Embryonic facial prominence (tissue), 1 donor: ENCODE results near the gene WBP1.
A peak's percentile ranks its signal among the peaks of the same experiment; 100 is the strongest.
"Not testable (repeated sequence)": the region's sequence is repeated elsewhere in the genome, so short reads cannot be mapped to it uniquely, and the experiment has no call there.

ENCODE experiments used
- DNase-seq: peaks from one replicate; pipeline ENCODE4 v3.0.0-alpha.2; 2016; ENCODE audit errors: extremely low spot score

The WBP1 gene

GRCh38 chr2:74427551-74427950, 30.7 kb upstream of the WBP1 start:
- DNase-seq = no peak

- no peak for DNase-seq
Observed at GRCh38 chr2:74428675-74429074, 29.6 kb upstream of the WBP1 start.

GRCh38 chr2:74429487-74430451, 28.5 kb upstream of the WBP1 start:
- DNase-seq = no peak

GRCh38 chr2:74430502-74430901, 27.7 kb upstream of the WBP1 start:
- no peak for DNase-seq

GRCh38 chr2:74436111-74436805, 22.0 kb upstream of the WBP1 start:
- no peak for DNase-seq

GRCh38 chr2:74436848-74437695, 21.2 kb upstream of the WBP1 start:
- no peak for DNase-seq

GRCh38 chr2:74438248-74438647, 20.0 kb upstream of the WBP1 start:
- no peak for DNase-seq

- DNase-seq = no peak
Observed at GRCh38 chr2:74439373-74439772, 18.9 kb upstream of the WBP1 start.

- no peak for DNase-seq
Observed at GRCh38 chr2:74439803-74440377, 18.3 kb upstream of the WBP1 start.

GRCh38 chr2:74440378-74441169, 17.7 kb upstream of the WBP1 start:
- DNase-seq = peak; percentile 86

- no peak for DNase-seq
Observed at GRCh38 chr2:74441170-74441689, 17.0 kb upstream of the WBP1 start.

GRCh38 chr2:74441690-74442482, 16.4 kb upstream of the WBP1 start, which contains the start of gene RTKN:
TSS of gene RTKN (minus strand) at chr2:74441937. CDS start at chr2:74441816, 121 bp downstream.
- DNase-seq = no peak

- DNase-seq = not testable (repeated sequence)
Observed at GRCh38 chr2:74442483-74443297, 15.5 kb upstream of the WBP1 start.

- DNase-seq = no peak
Observed at GRCh38 chr2:74444498-74445318, 13.5 kb upstream of the WBP1 start.

GRCh38 chr2:74447230-74447999, 10.8 kb upstream of the WBP1 start:
- no peak for DNase-seq

- DNase-seq = no peak
Observed at GRCh38 chr2:74448771-74449170, 9.5 kb upstream of the WBP1 start.

- DNase-seq = no peak
Observed at GRCh38 chr2:74450570-74451190, 7.6 kb upstream of the WBP1 start.
